GM12873 (cell line): ENCODE data around the gene AANAT.

ENCODE experiments used
- CTCF ChIP-seq: IDR thresholded peaks from 2 replicates; pipeline ENCODE4 v1.5.1; 2012; ENCODE audit warnings: low read depth, mild to moderate bottlenecking, moderate library complexity, low read length, control low read depth; ENCODE audit not compliant: insufficient read depth; ENCODE audit errors: missing control alignments

Gene AANAT

GRCh38 chr17:76481071-76481655 is 13.8 kb downstream of the AANAT start:
- peak; percentile 5 for TF ChIP-seq CTCF

GRCh38 chr17:76484228-76484725 is 16.9 kb downstream of the AANAT start:
- TF ChIP-seq CTCF: no peak

- no peak for TF ChIP-seq CTCF
Measured at GRCh38 chr17:76485569-76485968, 18.2 kb downstream of the AANAT start.

GRCh38 chr17:76487451-76488192 is 20.2 kb downstream of the AANAT start:
- no peak for TF ChIP-seq CTCF

GRCh38 chr17:76490112-76490710 is 22.8 kb downstream of the AANAT start:
- no peak for TF ChIP-seq CTCF

GRCh38 chr17:76491271-76492122 is 24.1 kb downstream of the AANAT start:
- TF ChIP-seq CTCF: no peak
